ENCODE measurements around the gene PKIB.

DNA sequence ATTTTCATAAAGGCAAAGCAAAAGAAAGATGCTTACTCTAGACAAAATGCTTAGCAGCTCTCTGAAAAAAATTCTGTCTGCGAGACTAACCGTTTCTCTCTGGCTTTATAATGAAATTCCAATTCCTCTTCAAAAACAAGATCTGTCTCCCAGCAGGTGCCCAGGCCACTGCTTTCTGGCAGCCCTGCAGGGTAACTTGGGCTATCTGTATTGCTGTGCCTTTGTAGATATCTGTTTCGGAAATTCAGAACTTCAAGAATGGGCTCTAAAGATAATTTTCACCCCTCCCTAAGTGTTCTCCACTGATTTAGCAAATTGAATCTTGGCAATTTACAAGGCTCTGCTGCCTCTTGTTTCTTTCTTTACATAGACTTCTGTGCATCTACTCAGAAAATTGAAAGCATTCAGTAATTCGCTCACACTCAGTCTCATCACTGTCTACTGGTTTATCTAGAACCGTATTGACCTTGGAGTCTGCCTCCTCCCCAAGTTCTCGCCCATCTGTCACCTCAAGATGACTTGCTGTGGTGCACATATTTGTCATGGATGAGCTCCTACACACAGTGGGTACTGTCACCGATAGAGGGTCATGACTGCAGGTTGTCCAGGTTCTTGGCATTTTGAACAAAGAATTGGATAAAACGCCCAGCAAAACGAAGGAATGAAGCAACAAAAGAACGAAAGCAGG, 142.9 kb downstream of the PKIB start:
- TF ChIP-seq, protein P1, sequence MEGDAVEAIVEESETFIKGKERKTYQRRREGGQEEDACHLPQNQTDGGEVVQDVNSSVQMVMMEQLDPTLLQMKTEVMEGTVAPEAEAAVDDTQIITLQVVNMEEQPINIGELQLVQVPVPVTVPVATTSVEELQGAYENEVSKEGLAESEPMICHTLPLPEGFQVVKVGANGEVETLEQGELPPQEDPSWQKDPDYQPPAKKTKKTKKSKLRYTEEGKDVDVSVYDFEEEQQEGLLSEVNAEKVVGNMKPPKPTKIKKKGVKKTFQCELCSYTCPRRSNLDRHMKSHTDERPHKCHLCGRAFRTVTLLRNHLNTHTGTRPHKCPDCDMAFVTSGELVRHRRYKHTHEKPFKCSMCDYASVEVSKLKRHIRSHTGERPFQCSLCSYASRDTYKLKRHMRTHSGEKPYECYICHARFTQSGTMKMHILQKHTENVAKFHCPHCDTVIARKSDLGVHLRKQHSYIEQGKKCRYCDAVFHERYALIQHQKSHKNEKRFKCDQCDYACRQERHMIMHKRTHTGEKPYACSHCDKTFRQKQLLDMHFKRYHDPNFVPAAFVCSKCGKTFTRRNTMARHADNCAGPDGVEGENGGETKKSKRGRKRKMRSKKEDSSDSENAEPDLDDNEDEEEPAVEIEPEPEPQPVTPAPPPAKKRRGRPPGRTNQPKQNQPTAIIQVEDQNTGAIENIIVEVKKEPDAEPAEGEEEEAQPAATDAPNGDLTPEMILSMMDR (IDR thresholded peaks at IDR 0.05; ENCODE audit: low read depth, low read length): no peak
- no peak for TF ChIP-seq EZH2phosphoT487 (IDR thresholded peaks at IDR 0.05; ENCODE audit: low read depth)
